ENCODE measurements around the gene CCDC141.

DNA sequence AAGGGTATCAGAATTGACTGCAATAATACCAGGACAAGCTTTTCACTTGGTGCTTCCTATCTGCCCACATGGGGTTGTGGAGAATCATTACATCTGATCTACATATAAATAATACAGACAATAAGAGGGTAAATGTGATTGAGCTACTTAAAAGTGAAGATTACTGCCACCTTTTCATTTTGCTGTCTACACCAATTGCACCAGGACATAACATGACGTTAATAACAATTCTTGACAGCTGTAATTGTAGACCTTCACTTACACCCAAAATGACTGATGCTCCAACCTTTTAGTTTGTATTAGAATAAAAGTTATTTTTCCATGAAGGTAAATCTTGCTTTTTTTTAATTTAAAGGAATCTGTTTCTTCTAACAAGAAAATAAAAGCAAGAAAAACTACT, 206.2 kb downstream of the CCDC141 start:
- TF ChIP-seq CTCF (IDR thresholded peaks at IDR 0.05; ENCODE audit: poor library complexity): no peak
- no peak for TF ChIP-seq EZH2phosphoT487 (IDR thresholded peaks at IDR 0.05; ENCODE audit: low read depth, severe bottlenecking, unreplicated experiment)
- TF ChIP-seq EZH2 (IDR thresholded peaks at IDR 0.05; ENCODE audit: borderline replicate concordance): no peak

Data from hepatocyte (in vitro differentiated cells).